Skin of body (tissue), 2 donors: Measurements from ENCODE around the gene LAMC3. TPM values are rescaled to one million over a fixed set of nuclear protein-coding genes. Genes with fewer than 3 reads are reported as not detected.
"Not testable (repeated sequence)": the region's sequence is repeated elsewhere in the genome, so short reads cannot be mapped to it uniquely, and the experiment has no call there.

Experiments used
- DNase-seq: peaks from one replicate; lab custom pipeline; 2025; lab: John Stamatoyannopoulos, UW
- total RNA-seq: library from RNA; depleted of rRNA; stranded (reverse); fragments of >200 nt; gene quantifications from one replicate; pipeline ENCODE4 v1.2.3, GENCODE V29; 2014

LAMC3 gene
- total RNA-seq, 1 donor from 2014 or later: 8.1 TPM

- no peak for DNase-seq
These were observed 86.8 kb downstream of the LAMC3 start for GRCh38 chr9:131095666-131096268.

DNA sequence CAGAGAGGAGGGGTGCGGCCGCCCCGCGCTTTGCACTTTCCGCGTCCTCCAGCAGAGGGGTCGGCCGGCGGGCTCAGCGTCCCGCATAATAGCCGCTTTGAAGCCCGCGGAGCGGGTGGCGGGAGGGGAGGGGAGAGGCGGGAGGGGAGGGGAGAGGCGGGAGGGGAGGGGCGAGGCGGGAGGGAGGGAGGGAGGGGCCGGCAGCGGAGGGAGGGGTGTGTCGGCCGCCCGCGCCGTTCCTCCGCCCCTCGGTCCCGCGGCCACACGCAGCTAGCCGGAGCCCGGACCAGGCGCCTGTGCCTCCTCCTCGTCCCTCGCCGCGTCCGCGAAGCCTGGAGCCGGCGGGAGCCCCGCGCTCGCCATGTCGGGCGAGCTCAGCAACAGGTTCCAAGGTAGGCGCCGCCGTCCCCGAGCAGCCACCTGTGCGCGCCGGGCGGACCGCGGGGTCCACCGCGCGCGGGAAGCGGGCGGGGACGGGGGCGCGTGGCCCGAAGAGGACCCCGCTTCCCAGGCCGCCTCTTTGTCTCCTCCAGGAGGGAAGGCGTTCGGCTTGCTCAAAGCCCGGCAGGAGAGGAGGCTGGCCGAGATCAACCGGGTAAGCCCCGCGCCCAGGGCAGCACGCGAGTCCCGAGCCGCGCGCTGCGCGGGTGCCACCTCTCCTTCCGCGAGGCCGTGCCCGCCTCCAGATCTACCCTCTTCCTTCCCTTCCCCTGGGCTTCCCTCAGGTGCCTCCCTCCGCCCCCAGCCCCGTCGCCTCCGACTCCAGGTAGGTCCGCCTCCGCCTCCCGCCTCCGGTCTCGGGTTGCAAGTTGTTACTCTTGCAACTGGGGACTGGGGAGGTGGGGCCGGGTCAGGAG, 87.5 kb downstream of the LAMC3 start, which contains the start of gene AIF1L:
TSS of gene AIF1L (plus strand) at position 263 of the 857 bp plus-strand sequence. CDS start at position 362, 99 bp downstream.
- DNase-seq: no peak

GRCh38 chr9:131097126-131097947, 88.4 kb downstream of the LAMC3 start:
- no peak for DNase-seq

DNA sequence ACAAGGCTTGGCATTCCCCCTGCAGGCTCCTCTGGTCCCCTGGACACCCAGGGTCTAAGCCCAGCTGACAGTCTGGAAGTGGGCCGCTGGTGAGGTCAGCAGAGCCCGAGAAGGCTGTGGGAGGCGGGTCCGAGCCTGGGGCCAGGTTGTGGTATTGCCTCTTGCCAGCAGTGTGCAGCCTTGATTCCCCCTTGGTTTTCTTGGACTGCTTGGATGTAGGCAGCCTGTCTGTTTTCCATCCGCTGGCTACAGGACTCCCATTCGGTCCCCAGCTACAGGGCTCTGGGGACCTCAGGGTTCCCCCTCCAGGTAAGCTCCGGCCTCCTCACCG, 88.9 kb downstream of the LAMC3 start:
- no peak for DNase-seq

GRCh38 chr9:131098391-131099101, 89.6 kb downstream of the LAMC3 start:
- DNase-seq: no peak

GRCh38 chr9:131099102-131099606, 90.2 kb downstream of the LAMC3 start:
- no peak for DNase-seq

DNA sequence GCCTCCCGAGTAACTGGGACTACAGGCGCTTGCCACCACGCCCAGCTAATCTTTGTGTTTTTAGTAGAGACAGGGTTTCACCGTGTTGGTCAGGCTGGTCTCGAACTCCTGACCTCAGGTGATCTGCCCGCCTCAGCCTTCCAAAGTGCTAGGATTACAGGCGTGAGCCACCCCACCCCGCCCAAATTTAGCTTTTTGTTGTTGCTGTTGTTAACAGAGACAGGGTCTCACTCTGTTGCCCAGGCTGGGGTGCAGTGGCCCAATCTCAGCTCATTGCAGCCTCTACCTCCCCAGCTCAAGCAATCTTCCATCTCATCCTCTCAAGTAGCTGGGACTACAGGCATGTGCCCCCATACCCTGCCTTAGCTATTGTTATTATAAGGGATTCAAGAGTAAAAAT, 90.9 kb downstream of the LAMC3 start:
- not testable (repeated sequence) for DNase-seq

GRCh38 chr9:131100445-131100844, 91.5 kb downstream of the LAMC3 start:
- DNase-seq: no peak

GRCh38 chr9:131101207-131101964, 92.4 kb downstream of the LAMC3 start:
- no peak for DNase-seq

DNA sequence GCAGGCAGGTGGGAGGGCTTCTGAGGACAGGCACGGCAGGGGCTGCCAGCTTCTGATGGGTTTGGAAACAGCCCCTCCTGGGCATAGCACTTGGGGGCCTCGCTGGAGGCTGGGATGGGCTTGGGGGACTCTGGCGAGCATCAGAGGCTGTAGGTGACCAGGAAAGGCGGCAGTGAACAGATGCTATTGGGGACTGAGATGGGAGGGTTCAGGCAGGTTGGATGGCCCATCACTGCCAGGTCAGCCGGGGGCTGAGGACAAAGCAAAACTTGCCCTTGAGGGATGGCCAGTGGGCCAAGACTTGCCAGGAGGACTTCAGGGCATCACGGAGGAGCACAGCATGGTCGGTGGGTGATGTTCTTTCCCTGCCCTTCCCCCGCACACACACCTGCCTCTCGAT, 94.0 kb downstream of the LAMC3 start:
- no peak for DNase-seq

GRCh38 chr9:131103535-131103934, 94.6 kb downstream of the LAMC3 start:
- DNase-seq: no peak

DNA sequence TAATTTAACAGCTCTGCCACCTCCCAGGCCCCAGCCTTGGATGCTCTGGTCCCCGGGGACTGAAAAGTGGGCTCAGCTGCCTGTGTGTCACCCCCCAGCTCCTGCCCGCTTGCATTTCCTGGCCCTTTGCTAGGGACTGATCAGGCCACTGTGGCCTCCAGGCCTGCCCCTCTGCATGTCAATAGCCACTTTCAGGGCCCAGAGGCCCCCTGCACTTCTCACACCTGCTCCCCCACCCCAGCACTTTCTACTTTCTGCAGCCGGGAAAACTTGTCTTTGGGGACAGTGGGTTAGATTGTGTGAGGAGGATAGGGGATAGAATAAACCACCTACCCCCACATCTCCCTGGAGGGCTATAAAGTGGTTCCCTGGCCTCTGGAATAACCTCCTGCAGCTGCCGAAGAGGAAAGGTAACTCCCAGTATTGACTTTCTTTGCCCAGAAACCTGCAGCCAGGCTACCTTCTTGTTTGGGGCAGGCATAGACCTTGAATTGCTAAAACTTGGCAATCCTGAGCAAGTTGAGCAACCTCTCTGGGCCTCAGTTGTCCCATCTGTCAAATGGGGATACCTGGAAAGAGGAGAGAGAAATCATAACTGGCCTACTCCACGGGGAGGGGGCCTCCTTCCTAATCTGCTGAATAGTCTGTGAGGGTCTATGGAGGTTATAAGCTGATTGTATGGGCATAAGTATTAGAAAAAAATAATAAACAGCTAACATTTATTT, 95.2 kb downstream of the LAMC3 start:
- DNase-seq: no peak

GRCh38 chr9:131105952-131106351, 97.0 kb downstream of the LAMC3 start:
- no peak for DNase-seq

DNA sequence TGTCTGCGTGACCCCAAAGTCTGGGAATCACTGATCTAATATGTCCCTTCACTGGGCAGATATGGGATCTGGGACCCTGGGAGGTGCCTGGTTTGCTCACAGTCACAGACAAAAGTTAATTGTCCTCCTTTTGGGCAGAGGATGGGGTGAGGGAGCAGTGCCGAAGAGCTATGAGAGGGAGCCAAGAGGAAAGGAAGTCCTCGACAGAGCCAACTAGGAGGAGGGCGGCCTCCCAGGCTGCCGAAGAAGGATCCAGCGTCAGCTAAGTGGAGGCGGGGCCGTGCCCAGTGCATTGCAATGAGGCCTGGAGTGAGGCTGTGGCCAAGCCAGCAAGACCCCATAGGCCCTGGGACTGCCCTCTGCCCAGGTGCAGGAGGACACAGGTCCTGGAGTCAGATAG, 98.8 kb downstream of the LAMC3 start:
- no peak for DNase-seq

GRCh38 chr9:131111186-131111853, 102.3 kb downstream of the LAMC3 start:
- no peak for DNase-seq

DNA sequence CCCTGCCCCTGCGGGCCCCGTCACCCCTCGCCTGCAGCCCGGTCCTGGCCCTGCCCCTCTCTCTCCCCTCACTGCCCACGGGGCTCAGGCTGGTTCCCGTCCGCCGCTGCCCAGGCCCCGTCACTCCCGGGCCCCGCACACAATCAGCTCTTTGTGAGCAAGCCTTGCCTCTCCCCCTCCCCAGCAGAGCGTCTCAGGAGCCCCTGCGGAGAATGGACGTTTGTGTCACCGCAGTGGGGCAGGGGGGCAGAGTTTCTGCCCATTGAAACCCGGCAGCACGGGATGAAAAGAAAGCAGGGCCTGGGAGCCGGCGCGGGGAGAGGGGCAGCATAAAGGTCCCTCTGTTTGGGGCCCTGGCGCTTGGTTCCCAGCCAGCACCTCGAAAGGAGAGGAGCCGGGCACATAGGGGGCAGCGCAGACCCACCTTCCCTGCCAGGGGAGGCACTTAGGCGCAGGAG, 102.9 kb downstream of the LAMC3 start:
- no peak for DNase-seq

DNA sequence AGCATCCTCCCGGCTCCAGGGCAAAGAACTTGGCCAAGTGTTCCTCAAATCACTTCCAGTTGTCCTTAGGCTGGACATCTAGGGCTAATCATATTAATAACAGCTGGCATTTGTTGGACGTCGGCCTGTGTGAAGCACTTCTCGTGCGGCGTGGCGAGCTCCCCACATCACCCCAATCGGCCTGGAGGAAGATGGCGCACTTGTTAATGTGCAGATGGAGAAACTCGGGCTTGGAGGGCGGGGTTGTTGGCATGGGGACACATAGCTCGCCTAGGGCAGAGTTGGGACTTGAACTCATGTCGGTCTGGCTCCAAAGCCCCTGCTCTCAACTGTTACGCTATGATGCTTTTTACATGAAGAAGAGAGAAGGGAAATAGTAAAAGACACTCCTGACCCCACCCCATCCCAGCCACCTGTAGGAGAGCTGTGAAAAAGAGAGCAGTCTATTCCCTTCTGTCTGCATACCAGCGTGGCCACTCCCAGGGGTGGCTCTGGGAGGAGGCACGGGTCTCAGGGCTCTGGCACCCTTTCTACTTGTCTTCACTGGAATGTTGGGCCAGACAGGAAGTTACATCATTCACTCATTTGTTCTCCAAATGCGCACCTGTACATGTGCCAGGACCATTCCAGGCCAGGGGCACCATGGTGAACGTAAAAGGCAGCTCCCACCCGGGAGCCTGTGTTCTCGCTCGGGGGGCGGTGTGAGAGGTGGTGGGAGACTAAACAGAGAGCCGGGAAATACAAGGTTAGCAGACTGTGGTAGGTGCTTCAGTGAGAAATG, 103.6 kb downstream of the LAMC3 start:
- DNase-seq: no peak

- DNase-seq: no peak
These were observed 104.7 kb downstream of the LAMC3 start for GRCh38 chr9:131113655-131114054.
